H9 (cell line): ENCODE results near the gene CDKAL1. TPM values are rescaled to one million over a fixed set of nuclear protein-coding genes. Genes with fewer than 3 reads are reported as not detected.

Source experiments
- DNase-seq: peaks from one replicate; pipeline ENCODE4 v3.0.0-alpha.2; 2017
- H2AFZ ChIP-seq: one replicate; pipeline ENCODE4 v1.6.1; 2013; ENCODE audit warnings: mild to moderate bottlenecking, low read length, control low read depth, moderate library complexity
- H2AK5ac ChIP-seq: 2 replicates; pipeline ENCODE4 v1.6.1; 2013; ENCODE audit warnings: low read length, control low read depth, mixed read lengths; ENCODE audit not compliant: insufficient read length
- H2BK120ac ChIP-seq: one replicate; pipeline ENCODE4 v1.6.1; 2013; ENCODE audit warnings: low read depth, mild to moderate bottlenecking, low read length, control low read depth, inconsistent platforms; ENCODE audit not compliant: poor library complexity, severe bottlenecking
- H2BK12ac ChIP-seq: 2 replicates; pipeline ENCODE4 v1.6.1; 2013; ENCODE audit warnings: low read length, control low read depth, mixed read lengths, low read depth; ENCODE audit not compliant: insufficient read length
- H2BK15ac ChIP-seq: 2 replicates; pipeline ENCODE4 v1.6.1; 2013; ENCODE audit warnings: low read depth, low read length, control low read depth
- H2BK20ac ChIP-seq: one replicate; pipeline ENCODE4 v1.6.1; 2013; ENCODE audit warnings: low read depth, mild to moderate bottlenecking, low read length, control low read depth, inconsistent platforms; ENCODE audit not compliant: poor library complexity, severe bottlenecking
- H2BK5ac ChIP-seq: 2 replicates; pipeline ENCODE4 v1.6.1; 2013; ENCODE audit warnings: low read length, control low read depth, mixed read lengths; ENCODE audit not compliant: insufficient read length
- H3K14ac ChIP-seq: 2 replicates; pipeline ENCODE4 v1.6.1; 2013; ENCODE audit warnings: low read length, control low read depth; ENCODE audit not compliant: insufficient read depth
- H3K18ac ChIP-seq: 2 replicates; pipeline ENCODE4 v1.6.1; 2013; ENCODE audit warnings: low read depth, mild to moderate bottlenecking, mixed read lengths, low read length, control low read depth; ENCODE audit not compliant: insufficient read length
- H3K23ac ChIP-seq: 2 replicates; pipeline ENCODE4 v1.6.1; 2013; ENCODE audit warnings: low read length, control low read depth, mixed read lengths, low read depth; ENCODE audit not compliant: insufficient read length
- H3K23me2 ChIP-seq: 2 replicates; pipeline ENCODE4 v1.6.1; 2013; ENCODE audit warnings: low read depth, mild to moderate bottlenecking, mixed read lengths, low read length, control low read depth; ENCODE audit not compliant: insufficient read length, poor library complexity, severe bottlenecking
- H3K27ac ChIP-seq: 2 replicates; pipeline ENCODE4 v1.5.1; 2013; ENCODE audit warnings: low read length, control low read depth, mixed read lengths, low read depth; ENCODE audit not compliant: insufficient read length
- H3K27me3 ChIP-seq: 2 replicates; pipeline ENCODE4 v1.6.1; 2013; ENCODE audit warnings: low read length, control low read depth, inconsistent platforms; ENCODE audit not compliant: insufficient read depth
- H3K4ac ChIP-seq: 2 replicates; pipeline ENCODE4 v1.6.1; 2013; ENCODE audit warnings: low read depth, mild to moderate bottlenecking, control low read depth, inconsistent platforms, low read length, moderate library complexity
- H3K4me1 ChIP-seq: 2 replicates; pipeline ENCODE4 v1.6.1; 2013; ENCODE audit warnings: low read length, control low read depth, inconsistent platforms; ENCODE audit not compliant: insufficient read depth
- H3K4me2 ChIP-seq: 2 replicates; pipeline ENCODE4 v1.6.1; 2013; ENCODE audit warnings: low read length, control low read depth, mixed read lengths; ENCODE audit not compliant: insufficient read length, insufficient read depth
- H3K56ac ChIP-seq: 2 replicates; pipeline ENCODE4 v1.6.1; 2013; ENCODE audit warnings: low read depth, mild to moderate bottlenecking, mixed read lengths, low read length, control low read depth; ENCODE audit not compliant: insufficient read length
- H3K79me1 ChIP-seq: 2 replicates; pipeline ENCODE4 v1.6.1; 2013; ENCODE audit warnings: low read depth, mild to moderate bottlenecking, moderate library complexity, low read length, control low read depth, inconsistent platforms; ENCODE audit not compliant: insufficient read depth, poor library complexity, severe bottlenecking
- H3K79me2 ChIP-seq: 2 replicates; pipeline ENCODE4 v1.6.1; 2013; ENCODE audit warnings: low read length, control low read depth, inconsistent platforms; ENCODE audit not compliant: insufficient read depth
- H3K9ac ChIP-seq: 2 replicates; pipeline ENCODE4 v1.6.1; 2013; ENCODE audit warnings: low read length, control low read depth, mixed read lengths; ENCODE audit not compliant: insufficient read length; ENCODE audit errors: extremely low read depth
- H3K9me3 ChIP-seq: one replicate; pipeline ENCODE4 v1.6.1; 2013; ENCODE audit warnings: low read depth, low read length, inconsistent platforms; ENCODE audit not compliant: control insufficient read depth
- H3T11ph ChIP-seq: one replicate; pipeline ENCODE4 v1.6.1; 2013; ENCODE audit warnings: mild to moderate bottlenecking, low read length, control low read depth, inconsistent platforms
- H4K20me1 ChIP-seq: one replicate; pipeline ENCODE4 v1.6.1; 2013; ENCODE audit not compliant: control insufficient read depth, insufficient read length, insufficient read depth
- H4K5ac ChIP-seq: 2 replicates; pipeline ENCODE4 v1.6.1; 2013; ENCODE audit warnings: low read depth, mild to moderate bottlenecking, mixed read lengths, low read length, control low read depth; ENCODE audit not compliant: insufficient read length
- H4K8ac ChIP-seq: replicated peaks from 2 replicates; pipeline ENCODE4 v1.6.1; 2013; ENCODE audit warnings: low read length, control low read depth, mixed read lengths, low read depth; ENCODE audit not compliant: insufficient read length
- H4K91ac ChIP-seq: 2 replicates; pipeline ENCODE4 v1.6.1; 2013; ENCODE audit warnings: low read depth, mild to moderate bottlenecking, moderate library complexity, mixed read lengths, low read length, control low read depth; ENCODE audit not compliant: insufficient read length
- H3K27ac Mint-ChIP-seq, 3 experiments: 2 replicates in 2 of 3; 3 replicates in 1 of 3; pipeline ENCODE4 v1.8.0; 2020 to 2021; ENCODE audit warnings: mixed read lengths in 3 of 3, mild to moderate bottlenecking in 1 of 3, moderate library complexity in 1 of 3
- H3K27me3 Mint-ChIP-seq: 2 replicates; pipeline ENCODE4 v1.8.0; 2021; ENCODE audit warnings: low read depth, mild to moderate bottlenecking, moderate library complexity, mixed read lengths
- H3K36me3 Mint-ChIP-seq, 3 experiments: 2 replicates in 2 of 3; 3 replicates in 1 of 3; pipeline ENCODE4 v1.8.0; 2020 to 2021; ENCODE audit warnings: low read depth in 3 of 3, mixed read lengths in 3 of 3; ENCODE audit not compliant: insufficient read depth in 1 of 3
- H3K4me1 Mint-ChIP-seq, 2 experiments: 2 replicates each; pipeline ENCODE4 v1.8.0; 2020; ENCODE audit warnings: mixed read lengths in 2 of 2
- H3K4me3 Mint-ChIP-seq, 2 experiments: 2 replicates in 1 of 2; 3 replicates in 1 of 2; pipeline ENCODE4 v1.8.0; 2020 to 2021; ENCODE audit warnings: mild to moderate bottlenecking in 2 of 2, mixed read lengths in 2 of 2, moderate library complexity in 1 of 2
- H3K9me3 Mint-ChIP-seq, 2 experiments: 2 replicates in 1 of 2; 3 replicates in 1 of 2; pipeline ENCODE4 v1.8.0; 2020; ENCODE audit warnings: mild to moderate bottlenecking in 2 of 2, mixed read lengths in 2 of 2, moderate library complexity in 1 of 2
- WGBS: extraction: QIAGEN DNeasy Blood & Tissue Kit; methylation state at CpG from one replicate; pipeline ENCODE4 v1.1.7; 2013; ENCODE audit warnings: missing lambda C conversion rate, low lambda C conversion rate, mixed read lengths; ENCODE audit not compliant: insufficient read length; ENCODE audit errors: extremely low coverage; 5-methylcytosine and 5-hydroxymethylcytosine counted together
- total RNA-seq: library from RNA; stranded (reverse); gene quantifications from 2 replicates; pipeline ENCODE4 v1.2.1, GENCODE V29; 2021
- TF ChIP-seq, protein P1 (sequence below): fragments of 200-600 bp; sonication (generic); conservative IDR thresholded peaks from 3 replicates; pipeline ENCODE4 v1.8.0; 2021; ENCODE audit warnings: antibody characterized with exemption, mild to moderate bottlenecking

The CDKAL1 gene
- total RNA-seq, 1 experiment from 2014 or later = 23.0 TPM

DNA sequence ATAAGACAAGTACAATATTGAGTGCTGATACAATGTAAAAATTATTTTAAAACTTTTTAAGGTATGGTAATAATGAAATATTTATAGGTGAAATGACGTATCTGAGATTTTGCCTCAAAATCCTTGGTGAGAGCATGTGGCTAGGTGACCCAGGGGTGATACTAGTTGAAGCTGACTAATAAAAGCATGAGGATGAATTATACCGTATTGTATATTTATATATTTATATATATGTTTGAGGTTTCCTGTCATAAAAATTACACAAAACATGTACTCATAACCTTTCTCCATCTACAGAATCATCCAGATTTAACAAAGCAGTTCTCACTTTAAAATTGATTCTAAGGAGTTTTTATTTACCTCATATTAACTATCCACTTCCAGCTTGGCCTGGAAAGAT lies 358.1 kb downstream of the CDKAL1 start:
- H2BK12ac ChIP-seq = no peak overlapping the region
- H2BK5ac ChIP-seq = no peak overlapping the region
- H2BK15ac ChIP-seq = no peak overlapping the region
- H3K23me2 ChIP-seq = no peaks in the 10 kb centered on the region
- no peak overlapping the region for H4K5ac ChIP-seq
- no peak overlapping the region for H2BK120ac ChIP-seq
- no peak overlapping the region for H3K9ac ChIP-seq
- Mint-ChIP-seq H3K9me3 (peaks cover 8 to 10% of the 10 kb centered on the region in 2 experiments), H3K36me3 (peaks cover 7 to 9% (median 7%) of the 10 kb centered on the region in 3 experiments), H3K4me1 (peaks cover 7 to 8% of the 10 kb centered on the region in 2 experiments; a peak in 3 of 4 replicates), H3K27ac (no peak overlapping the region), H3K4me3 (no peak overlapping the region), H3K27me3 (no peaks in the 10 kb centered on the region)
- no peak overlapping the region for H3T11ph ChIP-seq
- no peak for DNase-seq
- no peak overlapping the region for H3K56ac ChIP-seq
- no peak overlapping the region for H3K23ac ChIP-seq
- no peaks in the 10 kb centered on the region for H4K20me1 ChIP-seq
- no peak overlapping the region for H3K27ac ChIP-seq
- H3K4me1 ChIP-seq = peaks cover 3% of the 10 kb centered on the region; the same call in 1 of the 2 replicates
- no peaks in the 10 kb centered on the region for H3K79me1 ChIP-seq
- no peaks in the 10 kb centered on the region; the same call in 1 of the 2 replicates for H3K79me2 ChIP-seq
- no peak overlapping the region for H3K18ac ChIP-seq
- no peak overlapping the region for H4K91ac ChIP-seq
- H2AK5ac ChIP-seq = no peak overlapping the region
- no peak overlapping the region for H2AFZ ChIP-seq
- TF ChIP-seq, protein P1, sequence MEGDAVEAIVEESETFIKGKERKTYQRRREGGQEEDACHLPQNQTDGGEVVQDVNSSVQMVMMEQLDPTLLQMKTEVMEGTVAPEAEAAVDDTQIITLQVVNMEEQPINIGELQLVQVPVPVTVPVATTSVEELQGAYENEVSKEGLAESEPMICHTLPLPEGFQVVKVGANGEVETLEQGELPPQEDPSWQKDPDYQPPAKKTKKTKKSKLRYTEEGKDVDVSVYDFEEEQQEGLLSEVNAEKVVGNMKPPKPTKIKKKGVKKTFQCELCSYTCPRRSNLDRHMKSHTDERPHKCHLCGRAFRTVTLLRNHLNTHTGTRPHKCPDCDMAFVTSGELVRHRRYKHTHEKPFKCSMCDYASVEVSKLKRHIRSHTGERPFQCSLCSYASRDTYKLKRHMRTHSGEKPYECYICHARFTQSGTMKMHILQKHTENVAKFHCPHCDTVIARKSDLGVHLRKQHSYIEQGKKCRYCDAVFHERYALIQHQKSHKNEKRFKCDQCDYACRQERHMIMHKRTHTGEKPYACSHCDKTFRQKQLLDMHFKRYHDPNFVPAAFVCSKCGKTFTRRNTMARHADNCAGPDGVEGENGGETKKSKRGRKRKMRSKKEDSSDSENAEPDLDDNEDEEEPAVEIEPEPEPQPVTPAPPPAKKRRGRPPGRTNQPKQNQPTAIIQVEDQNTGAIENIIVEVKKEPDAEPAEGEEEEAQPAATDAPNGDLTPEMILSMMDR = no peak
- H4K8ac ChIP-seq = no peak overlapping the region
- 100% methylated on average over 1 of the region's 2 CpGs for WGBS
- no peak overlapping the region for H2BK20ac ChIP-seq
- no peak overlapping the region for H3K14ac ChIP-seq
- no peaks in the 10 kb centered on the region for H3K9me3 ChIP-seq
- H3K27me3 ChIP-seq = no peaks in the 10 kb centered on the region
- no peak overlapping the region for H3K4me2 ChIP-seq
- H3K4ac ChIP-seq = no peak overlapping the region
